HEK293 (cell line): ENCODE data around the gene ZNF28.
"Not testable (repeated sequence)": the region's sequence is repeated elsewhere in the genome, so short reads cannot be mapped to it uniquely, and the experiment has no call there.

Source experiments
- ATF2 ChIP-seq: fragments of 450-650 bp; formaldehyde crosslinking; IDR thresholded peaks from 2 replicates; pipeline ENCODE4 v1.5.1; 2016; ENCODE audit warnings: missing biosample characterization, missing genetic modification characterization, low read depth
- CTCF ChIP-seq: fragments of 450-650 bp; formaldehyde crosslinking; IDR thresholded peaks from 2 replicates; pipeline ENCODE4 v1.5.1; 2016; ENCODE audit warnings: missing biosample characterization, missing genetic modification characterization
- GLIS1 ChIP-seq: fragments of 450-650 bp; formaldehyde crosslinking; IDR thresholded peaks from 2 replicates; pipeline ENCODE4 v1.5.1; 2016; ENCODE audit warnings: missing biosample characterization, missing genetic modification characterization
- HOXD13 ChIP-seq: sonication (generic); formaldehyde crosslinking; IDR thresholded peaks from 2 replicates; pipeline ENCODE4 v1.8.0; 2022; ENCODE audit warnings: missing genetic modification reagents, borderline replicate concordance
- ZBTB7A ChIP-seq: fragments of 450-650 bp; formaldehyde crosslinking; IDR thresholded peaks from 2 replicates; pipeline ENCODE4 v1.5.1; 2016; ENCODE audit warnings: low read depth, missing biosample characterization, missing genetic modification characterization
- ZNF138 ChIP-seq: fragments of 450-650 bp; formaldehyde crosslinking; IDR thresholded peaks from 2 replicates; pipeline ENCODE4 v1.5.1; 2016; ENCODE audit warnings: missing biosample characterization, missing genetic modification characterization, borderline replicate concordance
- ZNF639 ChIP-seq: fragments of 450-650 bp; formaldehyde crosslinking; IDR thresholded peaks from 2 replicates; pipeline ENCODE4 v1.5.1; 2016; ENCODE audit warnings: missing biosample characterization, missing genetic modification characterization

- not testable (repeated sequence) for TF ChIP-seq GLIS1; CTCF (tag by site-specific recombination); ZBTB7A; HOXD13; ZNF639 (tag by site-specific recombination); ATF2 (tag by site-specific recombination); ZNF138 (tag by site-specific recombination)
Observed at GRCh38 chr19:52857378-52858191, 36.2 kb upstream of the ZNF28 start, which contains the start of gene ZNF468.
